HG02884 (cell line): Measurements from ENCODE around the gene TNS3.

Experiments used
- ATAC-seq: cut with Tn5 transposase; IDR thresholded peaks from one replicate; pipeline ENCODE4 v1.9.1; 2021; ENCODE audit warnings: mild to moderate bottlenecking, moderate library complexity; ENCODE audit not compliant: unreplicated experiment

The TNS3 gene

GRCh38 chr7:47356261-47356660, 225.7 kb downstream of the TNS3 start:
- no peak for ATAC-seq

GRCh38 chr7:47355684-47356083, 226.2 kb downstream of the TNS3 start:
- no peak for ATAC-seq

- no peak for ATAC-seq
Measured at GRCh38 chr7:47354831-47355541, 226.9 kb downstream of the TNS3 start.

GRCh38 chr7:47354071-47354470, 227.8 kb downstream of the TNS3 start:
- no peak for ATAC-seq

GRCh38 chr7:47352394-47352968, 229.4 kb downstream of the TNS3 start:
- ATAC-seq = no peak

GRCh38 chr7:47351233-47352154, 230.4 kb downstream of the TNS3 start:
- ATAC-seq = no peak

GRCh38 chr7:47350425-47350824, 231.5 kb downstream of the TNS3 start:
- ATAC-seq = no peak

GRCh38 chr7:47349401-47349800, 232.5 kb downstream of the TNS3 start:
- ATAC-seq = no peak

- ATAC-seq = no peak
Measured at GRCh38 chr7:47347816-47348385, 234.0 kb downstream of the TNS3 start.

GRCh38 chr7:47347346-47347745, 234.6 kb downstream of the TNS3 start:
- no peak for ATAC-seq

GRCh38 chr7:47346377-47346914, 235.5 kb downstream of the TNS3 start:
- no peak for ATAC-seq

- no peak for ATAC-seq
Measured at GRCh38 chr7:47345857-47346298, 236.0 kb downstream of the TNS3 start.

- ATAC-seq = no peak
Measured at GRCh38 chr7:47344171-47344955, 237.5 kb downstream of the TNS3 start.

GRCh38 chr7:47343061-47343455, 238.9 kb downstream of the TNS3 start:
- ATAC-seq = no peak

GRCh38 chr7:47342296-47343060, 239.4 kb downstream of the TNS3 start:
- no peak for ATAC-seq

GRCh38 chr7:47340517-47340916, 241.4 kb downstream of the TNS3 start:
- no peak for ATAC-seq

- ATAC-seq = no peak
Measured at GRCh38 chr7:47338026-47338425, 243.9 kb downstream of the TNS3 start.

- ATAC-seq = peak; percentile 81
Measured at GRCh38 chr7:47337531-47337930, 244.4 kb downstream of the TNS3 start.
